Pons (tissue), 1 donor: ENCODE data around the gene PREX1.

Experiments
- DNase-seq: peaks from one replicate; pipeline ENCODE4 v3.0.0-alpha.2; 2016; ENCODE audit warnings: low spot score

The PREX1 gene

DNA sequence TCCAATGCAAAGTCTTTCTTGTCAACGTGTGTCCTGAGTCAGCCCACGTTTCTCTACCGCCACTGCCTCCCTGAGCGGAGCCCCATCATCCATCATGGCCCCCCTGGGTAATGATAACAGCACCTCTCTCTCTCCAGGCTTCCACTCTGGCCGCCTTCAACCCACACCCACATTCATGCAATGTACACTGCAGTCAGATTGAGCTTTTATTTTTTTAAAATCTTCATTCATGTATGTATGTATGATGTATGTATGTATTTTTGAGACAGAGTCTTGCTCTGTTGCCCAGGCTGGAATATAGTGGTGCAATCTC, 245.2 kb downstream of the PREX1 start:
- DNase-seq = no peak

DNA sequence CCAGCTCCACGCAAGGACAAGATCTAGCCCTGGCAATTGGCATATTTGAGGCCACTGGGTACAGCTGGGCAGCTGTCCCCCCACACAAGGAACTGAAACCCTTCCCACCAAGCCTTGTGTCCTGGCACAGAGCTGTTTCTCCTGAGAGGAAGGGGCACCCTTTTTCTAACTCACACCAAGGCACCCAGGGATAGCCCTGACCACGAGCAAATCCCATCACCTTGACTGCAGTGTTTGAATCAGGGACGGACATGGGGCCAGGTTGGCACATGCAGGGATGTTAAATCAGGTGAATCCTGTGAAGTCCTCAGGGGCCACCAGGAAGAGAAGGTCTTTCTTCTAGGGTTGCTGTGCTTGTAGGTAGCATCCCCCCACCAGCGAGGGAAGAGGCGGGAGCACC, 246.6 kb downstream of the PREX1 start:
- no peak for DNase-seq

DNA sequence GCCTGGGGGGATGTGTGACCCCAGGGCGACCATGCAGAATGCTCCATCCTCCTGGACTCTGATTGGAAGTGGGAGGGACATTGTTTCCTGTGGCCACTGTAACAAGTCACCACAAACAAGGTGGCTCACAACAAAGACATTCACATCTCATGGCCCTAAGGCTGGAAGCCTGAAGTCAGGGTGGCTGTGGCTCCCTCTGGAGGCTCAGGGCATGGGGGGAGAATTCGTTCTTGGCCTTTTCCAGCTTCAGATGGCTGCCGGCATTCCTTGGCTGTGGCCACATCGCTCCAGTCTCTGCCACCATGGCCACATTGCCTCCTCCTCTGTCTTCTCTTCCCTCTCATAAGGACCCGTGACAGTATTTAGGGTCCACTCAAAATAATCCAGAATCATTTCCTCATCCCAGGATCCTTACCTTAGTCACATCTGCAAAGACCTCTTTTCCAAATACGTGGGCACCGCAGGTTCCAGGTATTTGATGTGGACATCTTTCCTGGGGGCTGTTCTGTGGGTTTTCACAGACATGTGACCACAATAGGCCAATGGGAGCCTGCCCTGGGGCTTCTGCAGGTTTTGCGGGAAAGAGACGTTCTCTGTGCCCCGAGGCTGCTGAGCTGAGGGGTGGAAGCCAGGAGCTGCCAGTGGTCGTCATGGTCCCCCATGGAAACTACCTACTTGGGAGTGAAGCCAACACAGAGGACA, 249.3 kb downstream of the PREX1 start:
- DNase-seq = no peak

DNA sequence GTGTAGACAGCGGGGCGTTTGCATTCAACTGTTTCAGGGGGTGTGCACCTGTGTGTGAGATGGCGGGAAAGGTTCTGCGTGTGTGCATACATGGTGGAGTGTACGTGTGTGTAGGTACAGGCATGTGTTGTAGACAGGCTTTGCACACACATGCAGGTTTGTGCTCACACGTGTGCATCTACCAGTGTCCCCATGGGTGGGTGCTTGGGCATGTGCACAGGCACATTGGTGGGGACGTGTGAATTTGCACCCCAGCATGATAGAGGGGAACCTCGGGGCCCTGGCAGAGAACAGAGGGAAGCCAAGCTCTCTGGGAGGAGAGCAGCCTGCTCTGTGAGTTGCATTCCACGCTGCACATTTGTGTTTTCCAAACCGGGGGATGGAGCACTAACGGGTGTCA, 250.2 kb downstream of the PREX1 start:
- DNase-seq = no peak

DNA sequence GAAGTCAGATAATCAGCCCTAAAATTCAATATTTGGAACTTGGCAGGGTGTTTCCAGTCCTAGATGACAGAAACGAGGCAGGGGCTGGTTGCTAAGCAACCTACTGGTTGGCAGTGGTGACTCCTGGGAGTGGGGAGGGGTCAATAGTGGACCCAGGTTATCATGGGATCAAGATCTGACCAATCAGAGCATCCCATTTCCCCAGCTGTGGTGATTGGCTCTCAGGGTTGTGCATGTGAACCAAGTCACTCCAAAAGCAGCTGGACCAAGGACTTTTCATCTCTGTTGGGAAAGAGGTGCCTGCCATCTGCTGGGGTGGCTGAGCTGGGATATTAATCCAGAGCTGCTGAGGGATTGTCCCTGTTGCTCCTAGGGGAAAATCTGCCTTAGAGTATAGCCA, 253.4 kb downstream of the PREX1 start:
- DNase-seq = no peak
